GM12873 (cell line): ENCODE data around the gene KLK1.

Experiments used
- CTCF ChIP-seq: IDR thresholded peaks from 2 replicates; pipeline ENCODE4 v1.5.1; 2012; ENCODE audit warnings: low read depth, mild to moderate bottlenecking, moderate library complexity, low read length, control low read depth; ENCODE audit not compliant: insufficient read depth; ENCODE audit errors: missing control alignments

Gene KLK1

DNA sequence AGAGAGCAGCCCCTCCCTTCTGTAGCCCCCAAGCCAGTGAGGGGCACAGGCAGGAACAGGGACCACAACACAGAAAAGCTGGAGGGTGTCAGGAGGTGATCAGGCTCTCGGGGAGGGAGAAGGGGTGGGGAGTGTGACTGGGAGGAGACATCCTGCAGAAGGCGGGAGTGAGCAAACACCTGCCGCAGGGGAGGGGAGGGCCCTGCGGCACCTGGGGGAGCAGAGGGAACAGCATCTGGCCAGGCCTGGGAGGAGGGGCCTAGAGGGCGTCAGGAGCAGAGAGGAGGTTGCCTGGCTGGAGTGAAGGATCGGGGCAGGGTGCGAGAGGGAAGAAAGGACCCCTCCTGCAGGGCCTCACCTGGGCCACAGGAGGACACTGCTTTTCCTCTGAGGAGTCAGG is 35.3 kb upstream of the KLK1 start:
- no peak for TF ChIP-seq CTCF

DNA sequence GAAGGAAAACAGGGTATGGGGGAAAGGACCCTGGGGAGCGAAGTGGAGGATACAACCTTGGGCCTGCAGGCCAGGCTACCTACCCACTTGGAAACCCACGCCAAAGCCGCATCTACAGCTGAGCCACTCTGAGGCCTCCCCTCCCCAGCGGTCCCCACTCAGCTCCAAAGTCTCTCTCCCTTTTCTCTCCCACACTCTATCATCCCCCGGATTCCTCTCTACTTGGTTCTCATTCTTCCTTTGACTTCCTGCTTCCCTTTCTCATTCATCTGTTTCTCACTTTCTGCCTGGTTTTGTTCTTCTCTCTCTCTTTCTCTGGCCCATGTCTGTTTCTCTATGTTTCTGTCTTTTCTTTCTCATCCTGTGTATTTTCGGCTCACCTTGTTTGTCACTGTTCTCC is 33.8 kb upstream of the KLK1 start:
- TF ChIP-seq CTCF = no peak

GRCh38 chr19:50854636-50855410 is 31.2 kb upstream of the KLK1 start, which contains the start of gene KLK3:
KLK3 (plus strand) TSS chr19:50854915; CDS start chr19:50854956, 41 bp downstream.
- TF ChIP-seq CTCF = no peak

DNA sequence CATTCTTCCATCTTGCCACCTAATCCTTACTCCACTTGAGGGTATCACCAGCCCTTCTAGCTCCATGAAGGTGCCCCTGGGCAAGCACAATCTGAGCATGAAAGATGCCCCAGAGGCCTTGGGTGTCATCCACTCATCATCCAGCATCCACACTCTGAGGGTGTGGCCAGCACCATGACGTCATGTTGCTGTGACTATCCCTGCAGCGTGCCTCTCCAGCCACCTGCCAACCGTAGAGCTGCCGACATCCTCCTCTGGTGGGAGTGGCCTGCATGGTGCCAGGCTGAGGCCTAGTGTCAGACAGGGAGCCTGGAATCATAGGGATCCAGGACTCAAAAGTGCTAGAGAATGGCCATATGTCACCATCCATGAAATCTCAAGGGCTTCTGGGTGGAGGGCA is 28.0 kb upstream of the KLK1 start:
- no peak for TF ChIP-seq CTCF

GRCh38 chr19:50850738-50851137 is 27.2 kb upstream of the KLK1 start:
- no peak for TF ChIP-seq CTCF

- TF ChIP-seq CTCF = no peak
Observed at GRCh38 chr19:50844296-50844935, 20.8 kb upstream of the KLK1 start.

- TF ChIP-seq CTCF = no peak
Observed at GRCh38 chr19:50843701-50844221, 20.2 kb upstream of the KLK1 start.
